HK-2 (cell line): ENCODE results near the gene CYBA.

Source experiments
- DNase-seq: peaks from one replicate; pipeline ENCODE4 v3.0.0-alpha.2; 2018; ENCODE audit not compliant: unreplicated experiment

The CYBA gene

DNA sequence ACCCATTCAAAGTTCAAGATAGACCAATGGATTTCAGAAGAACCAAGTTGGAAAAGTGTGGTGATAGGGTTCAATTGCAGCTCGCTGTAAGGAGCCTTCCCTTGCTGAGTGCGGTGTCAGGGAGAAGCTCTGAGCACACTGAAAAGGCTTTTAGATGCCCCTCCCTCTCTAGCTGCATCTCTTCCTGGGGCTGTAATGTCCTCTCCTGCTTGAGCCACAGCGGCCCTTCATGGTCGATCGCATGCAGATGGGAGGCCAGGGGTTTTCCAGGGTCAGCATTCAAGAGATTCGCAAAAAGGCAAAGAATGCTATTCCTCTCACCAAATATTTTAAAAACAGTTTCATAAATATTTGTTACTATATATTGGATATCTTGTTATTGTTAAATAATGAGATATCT lies 56.9 kb downstream of the CYBA start:
- DNase-seq, result no peak

DNA sequence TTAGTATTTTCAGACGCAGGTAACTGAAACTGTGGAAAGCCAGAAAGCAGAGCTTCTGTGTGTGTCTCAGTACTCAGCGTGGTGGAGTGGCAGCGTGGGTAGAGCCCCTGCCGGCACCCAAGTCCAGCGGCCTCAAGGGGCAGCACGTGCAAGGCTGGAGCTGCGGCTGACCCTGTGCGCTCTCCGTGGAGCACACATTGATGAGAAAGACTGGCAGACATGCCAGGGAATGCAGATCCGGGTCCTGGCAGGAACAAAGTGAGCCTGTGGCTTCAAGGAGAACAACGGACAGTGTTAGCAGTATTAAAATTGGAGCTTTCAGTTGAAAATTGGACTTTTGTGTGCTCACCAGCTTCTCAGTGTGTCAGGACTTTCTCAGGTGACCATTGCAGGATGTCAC lies 57.4 kb downstream of the CYBA start:
- no peak for DNase-seq
